GM19193 (cell line): ENCODE data around the gene EBF3.

ENCODE experiments used
- POLR2A ChIP-seq: IDR thresholded peaks from 4 replicates; pipeline ENCODE4 v1.6.1; 2011; ENCODE audit not compliant: insufficient read depth, insufficient read length; ENCODE audit errors: extremely low read depth

EBF3 gene

GRCh38 chr10:129978322-129978721 is 14.2 kb upstream of the EBF3 start:
- TF ChIP-seq POLR2A, result no peak

GRCh38 chr10:129977794-129978193 is 13.7 kb upstream of the EBF3 start:
- no peak for TF ChIP-seq POLR2A

- no peak for TF ChIP-seq POLR2A
Measured at GRCh38 chr10:129973674-129974059, 9.6 kb upstream of the EBF3 start.

- no peak for TF ChIP-seq POLR2A
Measured at GRCh38 chr10:129972966-129973673, 9.0 kb upstream of the EBF3 start.

GRCh38 chr10:129972145-129972965 is 8.3 kb upstream of the EBF3 start:
- no peak for TF ChIP-seq POLR2A

GRCh38 chr10:129971381-129972144 is 7.5 kb upstream of the EBF3 start:
- no peak for TF ChIP-seq POLR2A

GRCh38 chr10:129970465-129971364 is 6.6 kb upstream of the EBF3 start:
- no peak for TF ChIP-seq POLR2A

- no peak for TF ChIP-seq POLR2A
Measured at GRCh38 chr10:129969911-129970464, 5.9 kb upstream of the EBF3 start.

- TF ChIP-seq POLR2A, result no peak
Measured at GRCh38 chr10:129969184-129969910, 5.3 kb upstream of the EBF3 start.

GRCh38 chr10:129968853-129969183 is 4.7 kb upstream of the EBF3 start:
- no peak for TF ChIP-seq POLR2A

GRCh38 chr10:129968020-129968852 is 4.2 kb upstream of the EBF3 start:
- TF ChIP-seq POLR2A, result no peak

- TF ChIP-seq POLR2A, result no peak
Measured at GRCh38 chr10:129967579-129968019, 3.5 kb upstream of the EBF3 start.
